ENCODE measurements around the gene ANKRD12.

ANKRD12 gene

GRCh38 chr18:9290156-9290555 lies 153.6 kb downstream of the ANKRD12 start:
- no peak for DNase-seq (ENCODE audit: low read depth in 2 of 2)

- DNase-seq (ENCODE audit: low read depth in 2 of 2), result no peak
These were observed 155.5 kb downstream of the ANKRD12 start for GRCh38 chr18:9292047-9292446.

GRCh38 chr18:9293948-9294347 lies 157.4 kb downstream of the ANKRD12 start:
- no peak for DNase-seq (ENCODE audit: low read depth in 2 of 2)

GRCh38 chr18:9296233-9297006 lies 159.8 kb downstream of the ANKRD12 start:
- no peak for DNase-seq (ENCODE audit: low read depth in 2 of 2)

- no peak for DNase-seq (ENCODE audit: low read depth in 2 of 2)
These were observed 160.4 kb downstream of the ANKRD12 start for GRCh38 chr18:9297007-9297393.

- DNase-seq (ENCODE audit: low read depth in 2 of 2), result no peak
These were observed 167.9 kb downstream of the ANKRD12 start for GRCh38 chr18:9304388-9305070.

GRCh38 chr18:9319333-9319732 lies 182.8 kb downstream of the ANKRD12 start:
- no peak for DNase-seq (ENCODE audit: low read depth in 2 of 2)

GRCh38 chr18:9321017-9321452 lies 184.5 kb downstream of the ANKRD12 start:
- DNase-seq (ENCODE audit: low read depth in 2 of 2), result no peak

GRCh38 chr18:9321736-9322135 lies 185.2 kb downstream of the ANKRD12 start:
- DNase-seq (ENCODE audit: low read depth in 2 of 2), result no peak

GRCh38 chr18:9322744-9323143 lies 186.2 kb downstream of the ANKRD12 start:
- no peak for DNase-seq (ENCODE audit: low read depth in 2 of 2)

- DNase-seq (ENCODE audit: low read depth in 2 of 2), result no peak
These were observed 187.3 kb downstream of the ANKRD12 start for GRCh38 chr18:9323750-9324445.

- no peak for DNase-seq (ENCODE audit: low read depth in 2 of 2)
These were observed 189.1 kb downstream of the ANKRD12 start for GRCh38 chr18:9325716-9326115.

- no peak for DNase-seq (ENCODE audit: low read depth in 2 of 2)
These were observed 192.2 kb downstream of the ANKRD12 start for GRCh38 chr18:9328776-9329175.

- DNase-seq (ENCODE audit: low read depth in 2 of 2), result no peak
These were observed 192.9 kb downstream of the ANKRD12 start for GRCh38 chr18:9329471-9329870.

- no peak for DNase-seq (ENCODE audit: low read depth in 2 of 2)
These were observed 193.8 kb downstream of the ANKRD12 start for GRCh38 chr18:9330419-9330818.

- DNase-seq (ENCODE audit: low read depth in 2 of 2), result no peak
These were observed 197.1 kb downstream of the ANKRD12 start for GRCh38 chr18:9333441-9334328.

- peak; percentile 88 to 92 for DNase-seq (ENCODE audit: low read depth in 2 of 2)
These were observed 197.9 kb downstream of the ANKRD12 start, which contains the start of gene TWSG1 for GRCh38 chr18:9334329-9334972. TSS of gene TWSG1 (plus strand) at chr18:9334773. CDS start at chr18:9337230, 2,457 bp downstream.

- peak; percentile 4 to 21 for DNase-seq (ENCODE audit: low read depth in 2 of 2)
These were observed 198.6 kb downstream of the ANKRD12 start for GRCh38 chr18:9334973-9335696.

All from stimulated activated CD8-positive, alpha-beta memory T cell treated with anti-CD3 and anti-CD28 coated beads, Interleukin-15, amount 100 ng/mL, for 4 hours (primary cell).